ENCODE results near the gene VARS2. TPM values are rescaled to one million over a fixed set of nuclear protein-coding genes. Genes with fewer than 3 reads are reported as not detected.
A peak's percentile ranks its signal among the peaks of the same experiment; 100 is the strongest.

Gene VARS2
- 134 and 271 TPM in 2 replicates for total RNA-seq (2011; cell fraction: chromatin; rRNA removed; ENCODE audit: low replicate concordance)
- total RNA-seq (2011; cell fraction: nucleolus; rRNA removed), result 116 and 125 TPM in 2 replicates
- total RNA-seq (2011; cell fraction: nucleoplasm; rRNA removed), result 117 and 125 TPM in 2 replicates
- 31.1 and 46.0 TPM in 2 replicates for total RNA-seq (2014; rRNA removed)
- total RNA-seq (2014; rRNA removed; fragmentation: Illumina TruSeq; extraction: Trizol), result 16.8 and 18.5 TPM in 2 replicates
- total RNA-seq (2015; rRNA removed; fragmentation: Illumina TruSeq; extraction: Trizol), result 23.3 and 26.3 TPM in 2 replicates
- 41.0 and 48.0 TPM in 2 replicates for total RNA-seq (2021)
- polyA plus RNA-seq (2011; rRNA removed), result 35.1 and 56.2 TPM in 2 replicates
- polyA plus RNA-seq (2011; cell fraction: cytosol; rRNA removed), result 28.8 and 33.9 TPM in 2 replicates
- 263 and 308 TPM in 2 replicates for polyA plus RNA-seq (2011; cell fraction: nucleus; rRNA removed)
- 38.5 and 55.4 TPM in 2 replicates for polyA plus RNA-seq (2012)
- 28.3 and 29.9 TPM in 2 replicates for polyA plus RNA-seq (2014; fragmentation: Illumina TruSeq; extraction: Trizol)
- polyA plus RNA-seq (2014; fragmentation: Nextera tagmentation; extraction: Ambion mirVana), result 1 to 10 TPM; 1.6 to 2.3 TPM
- 44.8 and 53.6 TPM in 2 replicates for polyA plus RNA-seq (2014; rRNA removed)
- polyA minus RNA-seq (2011; rRNA and poly(A)+ RNA removed), result 46.2 and 47.8 TPM in 2 replicates
- polyA minus RNA-seq (2011; cell fraction: cytosol; rRNA and poly(A)+ RNA removed), result 18.4 and 32.6 TPM in 2 replicates
- 28.9 and 49.2 TPM in 2 replicates for polyA minus RNA-seq (2011; cell fraction: nucleus; rRNA and poly(A)+ RNA removed)
- percentile 72 among the genes with signal in this experiment for Bru-seq, nascent RNA
- percentile 73 among the genes with signal in this experiment for BruChase-seq, experiment 1, labeled RNA remaining after a 2-hour chase
- BruChase-seq, experiment 2, labeled RNA remaining after a 6-hour chase, result percentile 85 among the genes with signal in this experiment
- long read RNA-seq, experiment 1, partial matches to known transcripts, result 65 of 88 reads
- long read RNA-seq, experiment 1, other reads (novel, unspliced or antisense), result 22 of 88 reads
- long read RNA-seq, experiment 2, full-length matches to known transcripts, result 8 of 31 reads
- long read RNA-seq, experiment 2, partial matches to known transcripts, result 8 of 31 reads
- long read RNA-seq, experiment 2, other reads (novel, unspliced or antisense), result 15 of 31 reads
- long read RNA-seq, experiment 3, full-length matches to known transcripts, result 1 of 5 reads
- long read RNA-seq, experiment 3, partial matches to known transcripts, result 2 of 5 reads
- long read RNA-seq, experiment 3, other reads (novel, unspliced or antisense), result 2 of 5 reads

DNA sequence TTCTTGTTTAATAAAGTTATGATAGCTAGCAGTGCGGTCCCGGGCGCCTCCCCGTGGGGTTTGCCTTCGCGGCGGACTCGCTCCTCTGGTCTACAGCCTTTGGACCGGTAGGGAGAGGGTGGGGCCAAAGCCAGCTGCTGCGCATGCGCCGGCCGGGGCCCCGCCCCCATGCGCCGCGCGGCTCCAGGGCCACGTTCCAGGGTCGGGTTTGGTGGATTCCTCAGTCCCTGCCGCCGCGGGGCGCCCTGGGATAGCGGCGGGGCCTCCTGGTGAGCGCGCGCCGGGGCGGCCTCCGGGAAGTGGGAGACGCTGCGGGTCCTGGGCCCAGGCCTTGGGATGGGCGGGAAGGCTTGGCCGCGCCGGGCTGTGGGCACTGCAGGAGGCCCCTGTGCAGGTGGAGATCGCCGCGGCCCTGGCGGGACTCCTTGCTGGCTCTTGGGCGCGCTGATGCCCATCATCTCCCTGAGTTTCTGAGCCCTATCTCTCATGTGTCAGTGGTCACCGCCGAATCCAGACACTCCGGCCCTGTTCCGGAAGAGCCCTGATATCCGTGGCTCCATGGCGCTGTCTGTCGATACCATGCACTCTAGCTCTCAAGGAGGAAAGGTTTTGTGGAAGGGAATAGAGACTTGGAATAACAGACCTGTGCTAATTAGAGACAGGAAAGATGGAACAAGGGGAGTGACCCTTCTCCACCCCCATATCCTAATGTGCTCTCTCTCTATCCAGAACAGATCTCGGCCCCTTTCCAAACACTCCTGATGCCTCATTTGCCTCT is at the start of gene VARS2:
TSS of gene VARS2 (plus strand) at position 163 of the 778 bp plus-strand sequence. CDS start at position 762, 599 bp downstream.
- peak within 1 kb of the TSS; percentile 99 for H3K4me2 ChIP-seq (ENCODE audit: insufficient read depth, low read length)
- FAIRE-seq, result no peak
- ATAC-seq, result peak; percentile 96
- H3K9ac ChIP-seq (ENCODE audit: insufficient read depth in 1 of 2, low read depth in 2 of 2, low read length in 2 of 2), result peak within 1 kb of the TSS; percentile 91 to 92
- POLR2A ChIA-PET, result interaction anchor here (0.6 to 3.5 kb wide), 22 partner anchors 10 to 616 kb away, joined by 3 to 11 read pairs (median 3); no protein-coding TSS in a partner anchor
- peaks cover 16 to 28% of the 10 kb centered on the region in 2 experiments for H3K4me1 ChIP-seq (replicated peaks in 1 of 2; ENCODE audit: control insufficient read depth in 2 of 2, insufficient read depth in 2 of 2, low read length in 2 of 2)
- in situ Hi-C loops (cut with MboI) (loop anchor here (10.0 kb wide), 1 partner anchor 461 kb away; no protein-coding TSS in a partner anchor), intact Hi-C loops (cut with micrococcal nuclease) (loop anchor here (1.0 to 2.0 kb wide), 3 partner anchors 37 to 129 kb away; no protein-coding TSS in a partner anchor)
- no peaks in the 10 kb centered on the region for H3K27me3 ChIP-seq (ENCODE audit: control insufficient read depth in 2 of 2, insufficient read depth in 2 of 2, low read length in 2 of 2)
- no peaks in the 10 kb centered on the region for H3K9me3 ChIP-seq (replicated peaks; ENCODE audit: control insufficient read depth, insufficient read depth, low read depth, low read length)
- TSS peak; percentile 63 for BruUV-seq (replicated peaks)
- WGBS (ENCODE audit: insufficient coverage, low coverage, missing lambda C conversion rate), result 1% methylated on average over 45 of the region's 52 CpGs
- DNase-seq (ENCODE audit: extremely low read depth in 1 of 4, low spot score in 3 of 4), result peak; percentile 96 to 100 (median 99)
- H4K20me1 ChIP-seq (replicated peaks; ENCODE audit: control insufficient read depth, insufficient read depth, low read length), result no peaks in the 10 kb centered on the region
- H3K4me3 ChIP-seq, result peak within 1 kb of the TSS; percentile 55
- H3K9me1 ChIP-seq (ENCODE audit: control insufficient read depth, insufficient read depth, low read length), result no peaks in the 10 kb centered on the region
- H3K36me3 ChIP-seq (ENCODE audit: control insufficient read depth, insufficient read depth, low read length), result peaks cover 78% of the 10 kb centered on the region
- H2AFZ ChIP-seq (ENCODE audit: low read depth, low read length), result peak within 1 kb of the TSS; percentile 86
- H3K27ac ChIP-seq (ENCODE audit: extremely low read depth, low read depth, low read length), result peak within 1 kb of the TSS; percentile 89
- H3K79me2 ChIP-seq (ENCODE audit: control insufficient read depth, insufficient read depth, low read length), result peaks cover 9% of the 10 kb centered on the region
- CTCF ChIA-PET (ENCODE audit: low intra/inter-chr PET ratio), result interaction anchor here (0.7 to 3.7 kb wide), 14 partner anchors 85 to 434 kb away, joined by 3 to 34 read pairs (median 6); no protein-coding TSS in a partner anchor
- TF ChIP-seq TFAM (CRISPR knock-in tag; conservative IDR thresholded peaks at IDR 0.05) (no peak), TRIM24 (IDR thresholded peaks at IDR 0.05) (no peak), MCM3 (IDR thresholded peaks at IDR 0.05) (no peak), ELF2 (CRISPR knock-in tag; IDR thresholded peaks at IDR 0.05) (peak; percentile 78; the same call in 1 of the 2 replicates)
- TF ChIP-seq, protein P1, sequence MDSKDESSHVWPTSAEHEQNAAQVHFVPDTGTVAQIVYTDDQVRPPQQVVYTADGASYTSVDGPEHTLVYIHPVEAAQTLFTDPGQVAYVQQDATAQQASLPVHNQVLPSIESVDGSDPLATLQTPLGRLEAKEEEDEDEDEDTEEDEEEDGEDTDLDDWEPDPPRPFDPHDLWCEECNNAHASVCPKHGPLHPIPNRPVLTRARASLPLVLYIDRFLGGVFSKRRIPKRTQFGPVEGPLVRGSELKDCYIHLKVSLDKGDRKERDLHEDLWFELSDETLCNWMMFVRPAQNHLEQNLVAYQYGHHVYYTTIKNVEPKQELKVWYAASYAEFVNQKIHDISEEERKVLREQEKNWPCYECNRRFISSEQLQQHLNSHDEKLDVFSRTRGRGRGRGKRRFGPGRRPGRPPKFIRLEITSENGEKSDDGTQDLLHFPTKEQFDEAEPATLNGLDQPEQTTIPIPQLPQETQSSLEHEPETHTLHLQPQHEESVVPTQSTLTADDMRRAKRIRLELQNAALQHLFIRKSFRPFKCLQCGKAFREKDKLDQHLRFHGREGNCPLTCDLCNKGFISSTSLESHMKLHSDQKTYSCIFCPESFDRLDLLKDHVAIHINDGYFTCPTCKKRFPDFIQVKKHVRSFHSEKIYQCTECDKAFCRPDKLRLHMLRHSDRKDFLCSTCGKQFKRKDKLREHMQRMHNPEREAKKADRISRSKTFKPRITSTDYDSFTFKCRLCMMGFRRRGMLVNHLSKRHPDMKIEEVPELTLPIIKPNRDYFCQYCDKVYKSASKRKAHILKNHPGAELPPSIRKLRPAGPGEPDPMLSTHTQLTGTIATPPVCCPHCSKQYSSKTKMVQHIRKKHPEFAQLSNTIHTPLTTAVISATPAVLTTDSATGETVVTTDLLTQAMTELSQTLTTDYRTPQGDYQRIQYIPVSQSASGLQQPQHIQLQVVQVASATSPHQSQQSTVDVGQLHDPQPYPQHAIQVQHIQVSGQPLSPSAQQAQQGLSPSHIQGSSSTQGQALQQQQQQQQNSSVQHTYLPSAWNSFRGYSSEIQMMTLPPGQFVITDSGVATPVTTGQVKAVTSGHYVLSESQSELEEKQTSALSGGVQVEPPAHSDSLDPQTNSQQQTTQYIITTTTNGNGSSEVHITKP (IDR thresholded peaks at IDR 0.05; ENCODE audit: partially characterized antibody), result peak; percentile 22
- TF ChIP-seq, protein P2, sequence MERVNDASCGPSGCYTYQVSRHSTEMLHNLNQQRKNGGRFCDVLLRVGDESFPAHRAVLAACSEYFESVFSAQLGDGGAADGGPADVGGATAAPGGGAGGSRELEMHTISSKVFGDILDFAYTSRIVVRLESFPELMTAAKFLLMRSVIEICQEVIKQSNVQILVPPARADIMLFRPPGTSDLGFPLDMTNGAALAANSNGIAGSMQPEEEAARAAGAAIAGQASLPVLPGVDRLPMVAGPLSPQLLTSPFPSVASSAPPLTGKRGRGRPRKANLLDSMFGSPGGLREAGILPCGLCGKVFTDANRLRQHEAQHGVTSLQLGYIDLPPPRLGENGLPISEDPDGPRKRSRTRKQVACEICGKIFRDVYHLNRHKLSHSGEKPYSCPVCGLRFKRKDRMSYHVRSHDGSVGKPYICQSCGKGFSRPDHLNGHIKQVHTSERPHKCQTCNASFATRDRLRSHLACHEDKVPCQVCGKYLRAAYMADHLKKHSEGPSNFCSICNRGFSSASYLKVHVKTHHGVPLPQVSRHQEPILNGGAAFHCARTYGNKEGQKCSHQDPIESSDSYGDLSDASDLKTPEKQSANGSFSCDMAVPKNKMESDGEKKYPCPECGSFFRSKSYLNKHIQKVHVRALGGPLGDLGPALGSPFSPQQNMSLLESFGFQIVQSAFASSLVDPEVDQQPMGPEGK (CRISPR knock-in tag; IDR thresholded peaks at IDR 0.05; ENCODE audit: borderline replicate concordance), result peak; percentile 44; the same call in 1 of the 2 replicates
- TF ChIP-seq, protein P3, sequence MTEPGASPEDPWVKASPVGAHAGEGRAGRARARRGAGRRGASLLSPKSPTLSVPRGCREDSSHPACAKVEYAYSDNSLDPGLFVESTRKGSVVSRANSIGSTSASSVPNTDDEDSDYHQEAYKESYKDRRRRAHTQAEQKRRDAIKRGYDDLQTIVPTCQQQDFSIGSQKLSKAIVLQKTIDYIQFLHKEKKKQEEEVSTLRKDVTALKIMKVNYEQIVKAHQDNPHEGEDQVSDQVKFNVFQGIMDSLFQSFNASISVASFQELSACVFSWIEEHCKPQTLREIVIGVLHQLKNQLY (CRISPR knock-in tag; conservative IDR thresholded peaks at IDR 0.05), result peak in 1 of 2 experiments; percentile 75; a peak in 1 of 4 replicates

Measured in K562 (cell line).